DND-41 (cell line): ENCODE results near the gene CARMIL1.

Source experiments
- EZH2 ChIP-seq: IDR thresholded peaks from 3 replicates; pipeline ENCODE4 v1.6.1; 2012; ENCODE audit warnings: borderline replicate concordance, low read depth, mild to moderate bottlenecking, moderate library complexity, low read length, inconsistent platforms; ENCODE audit not compliant: severe bottlenecking
- TF ChIP-seq, protein P1 (sequence below): IDR thresholded peaks from 2 replicates; pipeline ENCODE4 v1.5.1; 2012; ENCODE audit warnings: borderline replicate concordance, low read length, moderate library complexity, mild to moderate bottlenecking; ENCODE audit not compliant: poor library complexity, severe bottlenecking; ENCODE audit errors: extremely low read depth

DNA sequence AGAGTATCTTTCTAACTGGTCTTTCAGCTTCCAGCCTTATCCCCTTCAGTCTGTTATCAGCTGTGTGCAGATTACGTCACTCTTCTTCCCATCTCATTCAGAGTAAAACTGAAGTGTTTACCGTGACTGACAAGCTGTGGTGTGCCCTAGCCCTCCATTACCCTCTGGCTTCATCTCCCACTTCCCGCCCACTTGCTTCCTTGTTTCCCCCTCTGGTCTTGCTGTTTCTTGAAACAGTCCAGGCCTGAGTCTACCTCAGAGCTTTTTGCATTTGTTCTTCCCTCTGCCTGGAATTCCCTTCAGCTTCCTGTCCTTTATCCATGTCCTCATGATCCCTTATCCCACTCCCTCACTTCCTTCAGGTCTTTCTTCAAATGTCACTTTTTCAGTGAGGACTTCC is 66.9 kb downstream of the CARMIL1 start:
- TF ChIP-seq, protein P1, sequence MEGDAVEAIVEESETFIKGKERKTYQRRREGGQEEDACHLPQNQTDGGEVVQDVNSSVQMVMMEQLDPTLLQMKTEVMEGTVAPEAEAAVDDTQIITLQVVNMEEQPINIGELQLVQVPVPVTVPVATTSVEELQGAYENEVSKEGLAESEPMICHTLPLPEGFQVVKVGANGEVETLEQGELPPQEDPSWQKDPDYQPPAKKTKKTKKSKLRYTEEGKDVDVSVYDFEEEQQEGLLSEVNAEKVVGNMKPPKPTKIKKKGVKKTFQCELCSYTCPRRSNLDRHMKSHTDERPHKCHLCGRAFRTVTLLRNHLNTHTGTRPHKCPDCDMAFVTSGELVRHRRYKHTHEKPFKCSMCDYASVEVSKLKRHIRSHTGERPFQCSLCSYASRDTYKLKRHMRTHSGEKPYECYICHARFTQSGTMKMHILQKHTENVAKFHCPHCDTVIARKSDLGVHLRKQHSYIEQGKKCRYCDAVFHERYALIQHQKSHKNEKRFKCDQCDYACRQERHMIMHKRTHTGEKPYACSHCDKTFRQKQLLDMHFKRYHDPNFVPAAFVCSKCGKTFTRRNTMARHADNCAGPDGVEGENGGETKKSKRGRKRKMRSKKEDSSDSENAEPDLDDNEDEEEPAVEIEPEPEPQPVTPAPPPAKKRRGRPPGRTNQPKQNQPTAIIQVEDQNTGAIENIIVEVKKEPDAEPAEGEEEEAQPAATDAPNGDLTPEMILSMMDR: no peak
- TF ChIP-seq EZH2: no peak
